ENCODE data around the gene SENP3.

SENP3 gene

DNA sequence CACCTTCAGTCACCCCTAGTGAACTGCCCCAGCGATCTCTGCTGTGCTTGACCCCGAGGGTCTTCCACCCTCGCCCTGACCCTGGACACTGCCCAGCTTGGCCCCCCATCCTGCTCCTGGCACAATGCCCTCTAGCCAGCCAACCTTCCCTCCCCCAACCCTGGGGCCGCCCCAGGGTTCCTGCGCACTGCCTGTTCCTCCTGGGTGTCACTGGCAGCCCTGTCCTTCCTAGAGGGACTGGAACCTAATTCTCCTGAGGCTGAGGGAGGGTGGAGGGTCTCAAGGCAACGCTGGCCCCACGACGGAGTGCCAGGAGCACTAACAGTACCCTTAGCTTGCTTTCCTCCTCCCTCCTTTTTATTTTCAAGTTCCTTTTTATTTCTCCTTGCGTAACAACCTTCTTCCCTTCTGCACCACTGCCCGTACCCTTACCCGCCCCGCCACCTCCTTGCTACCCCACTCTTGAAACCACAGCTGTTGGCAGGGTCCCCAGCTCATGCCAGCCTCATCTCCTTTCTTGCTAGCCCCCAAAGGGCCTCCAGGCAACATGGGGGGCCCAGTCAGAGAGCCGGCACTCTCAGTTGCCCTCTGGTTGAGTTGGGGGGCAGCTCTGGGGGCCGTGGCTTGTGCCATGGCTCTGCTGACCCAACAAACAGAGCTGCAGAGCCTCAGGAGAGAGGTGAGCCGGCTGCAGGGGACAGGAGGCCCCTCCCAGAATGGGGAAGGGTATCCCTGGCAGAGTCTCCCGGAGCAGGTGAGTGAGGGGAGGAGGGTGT, 3.0 kb upstream of the SENP3 start, which contains the start of gene TNFSF13:
TNFSF13 (plus strand) TSS at position 207 of the 776 bp plus-strand sequence; CDS start at position 497, 290 bp downstream.
- TF ChIP-seq CREB1 (IDR thresholded peaks at IDR 0.05; ENCODE audit: low read depth), result no peak
- no peak for TF ChIP-seq RAD21 (IDR thresholded peaks at IDR 0.05; ENCODE audit: low read depth)
- peak; percentile 92; the same call in 1 of the 2 replicates for TF ChIP-seq ZBTB7A (IDR thresholded peaks at IDR 0.05; ENCODE audit: low read depth)
- 0 out of 2 replicates have a peak, but pooled peaks have one; percentile 6 for TF ChIP-seq TCF12 (IDR thresholded peaks at IDR 0.05; ENCODE audit: low read depth)
- no peak for TF ChIP-seq FOXM1 (IDR thresholded peaks at IDR 0.05; ENCODE audit: borderline replicate concordance, low read depth)
- TF ChIP-seq, protein P1, sequence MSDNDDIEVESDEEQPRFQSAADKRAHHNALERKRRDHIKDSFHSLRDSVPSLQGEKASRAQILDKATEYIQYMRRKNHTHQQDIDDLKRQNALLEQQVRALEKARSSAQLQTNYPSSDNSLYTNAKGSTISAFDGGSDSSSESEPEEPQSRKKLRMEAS (IDR thresholded peaks at IDR 0.05), result no peak
- TF ChIP-seq NFIC (IDR thresholded peaks at IDR 0.05), result peak; percentile 87

DNA sequence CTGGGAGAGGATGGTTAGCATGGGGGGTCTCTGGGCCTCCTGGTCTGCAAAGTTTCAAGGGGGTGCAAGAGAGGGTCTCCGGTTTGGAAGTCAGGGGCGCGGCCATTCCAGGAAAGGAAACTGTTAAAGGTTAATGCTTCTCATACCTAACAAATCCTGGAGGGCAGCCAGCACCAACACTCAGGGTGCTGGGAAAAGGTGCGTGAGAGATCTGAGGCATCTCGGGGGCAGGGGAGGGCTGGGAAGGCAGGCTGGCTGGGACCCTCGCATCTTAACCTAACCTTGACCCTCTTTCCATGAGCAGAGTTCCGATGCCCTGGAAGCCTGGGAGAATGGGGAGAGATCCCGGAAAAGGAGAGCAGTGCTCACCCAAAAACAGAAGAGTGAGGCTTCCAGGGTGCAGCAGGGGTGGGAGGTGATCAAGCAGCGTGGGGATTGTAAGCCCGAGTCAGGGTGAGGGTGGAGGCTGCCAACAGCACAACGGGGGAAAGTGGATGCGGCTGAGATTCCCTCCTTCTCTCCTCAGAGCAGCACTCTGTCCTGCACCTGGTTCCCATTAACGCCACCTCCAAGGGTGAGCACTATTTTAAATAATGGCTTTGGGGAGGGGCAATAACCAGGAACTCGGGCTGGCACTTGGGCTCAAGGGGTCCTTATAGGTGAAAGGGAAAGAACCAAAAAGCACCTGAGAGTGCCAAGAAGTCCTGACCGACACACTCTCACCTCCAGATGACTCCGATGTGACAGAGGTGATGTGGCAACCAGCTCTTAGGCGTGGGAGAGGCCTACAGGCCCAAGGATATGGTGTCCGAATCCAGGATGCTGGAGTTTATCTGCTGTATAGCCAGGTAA, 2.2 kb upstream of the SENP3 start:
- peak; percentile 29; the same call in 1 of the 2 replicates for TF ChIP-seq NFIC (IDR thresholded peaks at IDR 0.05)
- TF ChIP-seq, protein P2, sequence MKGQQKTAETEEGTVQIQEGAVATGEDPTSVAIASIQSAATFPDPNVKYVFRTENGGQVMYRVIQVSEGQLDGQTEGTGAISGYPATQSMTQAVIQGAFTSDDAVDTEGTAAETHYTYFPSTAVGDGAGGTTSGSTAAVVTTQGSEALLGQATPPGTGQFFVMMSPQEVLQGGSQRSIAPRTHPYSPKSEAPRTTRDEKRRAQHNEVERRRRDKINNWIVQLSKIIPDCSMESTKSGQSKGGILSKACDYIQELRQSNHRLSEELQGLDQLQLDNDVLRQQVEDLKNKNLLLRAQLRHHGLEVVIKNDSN (IDR thresholded peaks at IDR 0.05), result no peak

- TF ChIP-seq, protein P1 (IDR thresholded peaks at IDR 0.05), result no peak
- TF ChIP-seq RAD21 (IDR thresholded peaks at IDR 0.05; ENCODE audit: low read depth) (no peak), NFIC (IDR thresholded peaks at IDR 0.05) (no peak)
- TF ChIP-seq, protein P2 (IDR thresholded peaks at IDR 0.05), result no peak
- TF ChIP-seq, protein P3, sequence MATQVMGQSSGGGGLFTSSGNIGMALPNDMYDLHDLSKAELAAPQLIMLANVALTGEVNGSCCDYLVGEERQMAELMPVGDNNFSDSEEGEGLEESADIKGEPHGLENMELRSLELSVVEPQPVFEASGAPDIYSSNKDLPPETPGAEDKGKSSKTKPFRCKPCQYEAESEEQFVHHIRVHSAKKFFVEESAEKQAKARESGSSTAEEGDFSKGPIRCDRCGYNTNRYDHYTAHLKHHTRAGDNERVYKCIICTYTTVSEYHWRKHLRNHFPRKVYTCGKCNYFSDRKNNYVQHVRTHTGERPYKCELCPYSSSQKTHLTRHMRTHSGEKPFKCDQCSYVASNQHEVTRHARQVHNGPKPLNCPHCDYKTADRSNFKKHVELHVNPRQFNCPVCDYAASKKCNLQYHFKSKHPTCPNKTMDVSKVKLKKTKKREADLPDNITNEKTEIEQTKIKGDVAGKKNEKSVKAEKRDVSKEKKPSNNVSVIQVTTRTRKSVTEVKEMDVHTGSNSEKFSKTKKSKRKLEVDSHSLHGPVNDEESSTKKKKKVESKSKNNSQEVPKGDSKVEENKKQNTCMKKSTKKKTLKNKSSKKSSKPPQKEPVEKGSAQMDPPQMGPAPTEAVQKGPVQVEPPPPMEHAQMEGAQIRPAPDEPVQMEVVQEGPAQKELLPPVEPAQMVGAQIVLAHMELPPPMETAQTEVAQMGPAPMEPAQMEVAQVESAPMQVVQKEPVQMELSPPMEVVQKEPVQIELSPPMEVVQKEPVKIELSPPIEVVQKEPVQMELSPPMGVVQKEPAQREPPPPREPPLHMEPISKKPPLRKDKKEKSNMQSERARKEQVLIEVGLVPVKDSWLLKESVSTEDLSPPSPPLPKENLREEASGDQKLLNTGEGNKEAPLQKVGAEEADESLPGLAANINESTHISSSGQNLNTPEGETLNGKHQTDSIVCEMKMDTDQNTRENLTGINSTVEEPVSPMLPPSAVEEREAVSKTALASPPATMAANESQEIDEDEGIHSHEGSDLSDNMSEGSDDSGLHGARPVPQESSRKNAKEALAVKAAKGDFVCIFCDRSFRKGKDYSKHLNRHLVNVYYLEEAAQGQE (IDR thresholded peaks at IDR 0.05; ENCODE audit: low read depth), result no peak
These were observed 1.3 kb upstream of the SENP3 start for GRCh38 chr17:7560172-7561027.

DNA sequence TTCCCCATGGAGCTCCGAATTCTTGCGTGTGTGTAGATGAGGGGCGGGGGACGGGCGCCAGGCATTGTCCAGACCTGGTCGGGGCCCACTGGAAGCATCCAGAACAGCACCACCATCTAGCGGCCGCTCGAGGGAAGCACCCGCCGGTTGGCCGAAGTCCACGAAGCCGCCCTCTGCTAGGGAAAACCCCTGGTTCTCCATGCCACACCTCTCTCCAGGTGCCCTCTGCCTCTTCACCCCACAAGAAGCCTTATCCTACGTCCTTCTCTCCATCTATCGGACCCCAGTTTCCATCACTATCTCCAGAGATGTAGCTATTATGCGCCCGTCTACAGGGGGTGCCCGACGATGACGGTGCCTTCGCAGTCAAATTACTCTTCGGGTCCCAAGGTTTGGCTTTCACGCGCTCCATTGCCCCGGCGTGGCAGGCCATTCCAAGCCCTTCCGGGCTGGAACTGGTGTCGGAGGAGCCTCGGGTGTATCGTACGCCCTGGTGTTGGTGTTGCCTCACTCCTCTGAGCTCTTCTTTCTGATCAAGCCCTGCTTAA, 617 bp upstream of the SENP3 start:
- TF ChIP-seq FOXM1 (IDR thresholded peaks at IDR 0.05; ENCODE audit: borderline replicate concordance, low read depth) (no peak), RAD21 (IDR thresholded peaks at IDR 0.05; ENCODE audit: low read depth) (peak; percentile 84), TCF12 (IDR thresholded peaks at IDR 0.05; ENCODE audit: low read depth) (no peak), NFIC (IDR thresholded peaks at IDR 0.05) (peak; percentile 47; the same call in 1 of the 2 replicates)
- TF ChIP-seq, protein P1 (IDR thresholded peaks at IDR 0.05), result 0 out of 2 replicates have a peak, but pooled peaks have one; percentile 10

DNA sequence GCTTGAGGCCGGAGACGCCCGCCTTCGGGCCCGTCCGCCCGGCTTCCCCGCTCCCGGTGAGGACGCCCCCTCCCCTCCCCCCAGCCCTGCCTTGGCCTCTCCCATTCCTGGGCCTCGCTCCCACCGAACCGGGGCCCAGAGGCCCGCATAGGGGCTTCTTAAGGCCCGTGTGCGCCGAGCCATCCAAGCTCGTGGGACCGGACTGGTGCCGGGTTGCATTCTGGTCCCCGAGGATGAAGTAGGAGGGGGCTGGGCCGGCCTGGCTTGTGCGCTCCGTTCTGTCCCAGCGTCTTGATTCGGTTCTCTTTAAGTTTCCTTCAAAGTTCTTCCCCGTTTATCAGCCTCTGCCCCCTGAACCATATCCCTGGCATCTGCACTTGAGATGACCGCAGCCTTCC, 488 bp downstream of the SENP3 start:
- no peak for TF ChIP-seq EGR1 (IDR thresholded peaks at IDR 0.05)
- no peak for TF ChIP-seq EP300 (IDR thresholded peaks at IDR 0.05; ENCODE audit: borderline replicate concordance)
- no peak for TF ChIP-seq CREB1 (IDR thresholded peaks at IDR 0.05; ENCODE audit: low read depth)
- TF ChIP-seq, protein P3 (IDR thresholded peaks at IDR 0.05; ENCODE audit: low read depth), result no peak
- no peak for TF ChIP-seq TAF1 (IDR thresholded peaks at IDR 0.05; ENCODE audit: low read depth)
- no peak for TF ChIP-seq NFIC (IDR thresholded peaks at IDR 0.05)
- no peak; the same call in 1 of the 2 replicates for TF ChIP-seq TCF12 (IDR thresholded peaks at IDR 0.05; ENCODE audit: low read depth)
- TF ChIP-seq, protein P1 (IDR thresholded peaks at IDR 0.05), result no peak
- TF ChIP-seq YY1 (IDR thresholded peaks at IDR 0.05; ENCODE audit: low read depth), result no peak
- TF ChIP-seq RAD21 (IDR thresholded peaks at IDR 0.05; ENCODE audit: low read depth), result no peak
- no peak for TF ChIP-seq CEBPB (IDR thresholded peaks at IDR 0.05)
- TF ChIP-seq ZBTB7A (IDR thresholded peaks at IDR 0.05; ENCODE audit: low read depth), result no peak
- TF ChIP-seq TEAD4 (IDR thresholded peaks at IDR 0.05), result no peak
- TF ChIP-seq, protein P2 (IDR thresholded peaks at IDR 0.05), result no peak
- no peak for TF ChIP-seq FOXM1 (IDR thresholded peaks at IDR 0.05; ENCODE audit: borderline replicate concordance, low read depth)

Measured in Ishikawa (cell line).